ENCODE results near the gene KIAA1217. TPM values are rescaled to one million over a fixed set of nuclear protein-coding genes. Genes with fewer than 3 reads are reported as not detected.
A peak's percentile ranks its signal among the peaks of the same experiment; 100 is the strongest.

KIAA1217 gene
- total RNA-seq, 3 donors from 2014 or later = 49.5 to 94.5 (median 63.9) TPM

- Histone ChIP-seq H3K9me3 (no peaks in the 10 kb centered on the region), H3K36me3 (ENCODE audit: low read depth) (no peaks in the 10 kb centered on the region), H3K4me1 (ENCODE audit: low read depth) (peaks cover 24% of the 10 kb centered on the region), H3K4me3 (no peak overlapping the region)
- DNase-seq (no peak), ATAC-seq (no peak)
- TF ChIP-seq CTCF (IDR thresholded peaks at IDR 0.05) = no peak
- intact Hi-C loops (cut with DNase I, micrococcal nuclease) = no loop called here
Observed at GRCh38 chr10:24496906-24497305, 288.0 kb downstream of the KIAA1217 start.

GRCh38 chr10:24501056-24501711 is 292.2 kb downstream of the KIAA1217 start:
- Histone ChIP-seq H3K9me3 (no peaks in the 10 kb centered on the region), H3K4me1 (ENCODE audit: low read depth) (no peaks in the 10 kb centered on the region), H3K4me3 (no peak overlapping the region), H3K36me3 (ENCODE audit: low read depth) (no peaks in the 10 kb centered on the region)
- DNase-seq (no peak), ATAC-seq (no peak)
- intact Hi-C loops (cut with DNase I, micrococcal nuclease) = no loop called here
- TF ChIP-seq CTCF (IDR thresholded peaks at IDR 0.05) = no peak

- H3K4me3 ChIP-seq = no peak overlapping the region
- ATAC-seq = no peak
- TF ChIP-seq CTCF (IDR thresholded peaks at IDR 0.05) = no peak
- intact Hi-C loops (cut with DNase I, micrococcal nuclease) = no loop called here
- DNase-seq = no peak
- no peaks in the 10 kb centered on the region for H3K9me3 ChIP-seq
- no peaks in the 10 kb centered on the region for H3K4me1 ChIP-seq (ENCODE audit: low read depth)
- no peaks in the 10 kb centered on the region for H3K36me3 ChIP-seq (ENCODE audit: low read depth)
Observed at GRCh38 chr10:24502006-24502405, 293.1 kb downstream of the KIAA1217 start.

- intact Hi-C loops (cut with DNase I, micrococcal nuclease) = no loop called here
- DNase-seq (no peak), ATAC-seq (no peak)
- H3K4me1 ChIP-seq (ENCODE audit: low read depth) = no peaks in the 10 kb centered on the region
- H3K4me3 ChIP-seq = no peak overlapping the region
- H3K36me3 ChIP-seq (ENCODE audit: low read depth) = no peaks in the 10 kb centered on the region
- no peak for TF ChIP-seq CTCF (IDR thresholded peaks at IDR 0.05)
- H3K9me3 ChIP-seq = no peaks in the 10 kb centered on the region
Observed at GRCh38 chr10:24502801-24503460, 294.0 kb downstream of the KIAA1217 start.

GRCh38 chr10:24503461-24504320 is 294.8 kb downstream of the KIAA1217 start:
- intact Hi-C loops (cut with DNase I, micrococcal nuclease) = no loop called here
- H3K9me3 ChIP-seq = no peaks in the 10 kb centered on the region
- H3K4me1 ChIP-seq (ENCODE audit: low read depth) = no peaks in the 10 kb centered on the region
- H3K4me3 ChIP-seq = no peak overlapping the region
- ATAC-seq = peak; percentile 79
- no peaks in the 10 kb centered on the region for H3K36me3 ChIP-seq (ENCODE audit: low read depth)
- DNase-seq = peak in 2 of 3 donors; percentile 48 to 81
- no peak for TF ChIP-seq CTCF (IDR thresholded peaks at IDR 0.05)
